HepG2 (cell line): ENCODE measurements around the gene CD81. TPM values are rescaled to one million over a fixed set of nuclear protein-coding genes. Genes with fewer than 3 reads are reported as not detected.
A peak's percentile ranks its signal among the peaks of the same experiment; 100 is the strongest.

ENCODE experiments used
- ATM ChIP-seq: fragments of 450-650 bp; IDR thresholded peaks from 2 replicates; pipeline ENCODE4 v1.7.1; 2017; ENCODE audit warnings: mild to moderate bottlenecking, borderline replicate concordance
- BCL6 ChIP-seq: IDR thresholded peaks from 2 replicates; pipeline ENCODE4 v1.6.1; 2016; ENCODE audit warnings: missing genetic modification reagents, missing compliant biosample characterization
- BORCS8-MEF2B ChIP-seq: sonication (generic); formaldehyde crosslinking; IDR thresholded peaks from 2 replicates; pipeline ENCODE4 v1.8.0; 2022; ENCODE audit warnings: mild to moderate bottlenecking, missing genetic modification reagents
- BRD4 ChIP-seq: sonication (generic); formaldehyde crosslinking; IDR thresholded peaks from 2 replicates; pipeline ENCODE4 v1.4.0; 2020; ENCODE audit warnings: missing genetic modification reagents
- DBP ChIP-seq: sonication (generic); formaldehyde crosslinking; IDR thresholded peaks from 2 replicates; pipeline ENCODE4 v1.4.0; 2020; ENCODE audit warnings: missing genetic modification reagents; ENCODE audit errors: not compliant biosample characterization
- DNMT3B ChIP-seq: conservative IDR thresholded peaks from 2 replicates; pipeline ENCODE4 v1.6.1; 2016; ENCODE audit warnings: missing biosample characterization, control low read depth
- GATA4 ChIP-seq: sonication (generic); IDR thresholded peaks from 2 replicates; pipeline ENCODE4 v1.6.1; 2016; ENCODE audit warnings: antibody characterized with exemption, low read depth, borderline replicate concordance
- HMG20B ChIP-seq: conservative IDR thresholded peaks from 2 replicates; pipeline ENCODE4 v1.6.1; 2016; ENCODE audit warnings: missing genetic modification reagents, missing compliant biosample characterization
- NR1H2 ChIP-seq: sonication (generic); formaldehyde crosslinking; IDR thresholded peaks from 2 replicates; pipeline ENCODE4 v1.8.1; 2022; ENCODE audit warnings: low read depth, missing genetic modification reagents, borderline replicate concordance
- NR2F6 ChIP-seq, 2 experiments: IDR thresholded peaks; 2 replicates each; pipeline ENCODE4 v1.6.1; 2016; ENCODE audit warnings: antibody characterized with exemption in 1 of 2, mild to moderate bottlenecking in 1 of 2
- RFX1 ChIP-seq: fragments of 450-650 bp; IDR thresholded peaks from 2 replicates; pipeline ENCODE4 v1.6.1; 2017
- SAFB2 ChIP-seq: sonication (generic); formaldehyde crosslinking; IDR thresholded peaks from 2 replicates; pipeline ENCODE4 v1.5.1; 2020; ENCODE audit warnings: missing genetic modification reagents, low read depth, mild to moderate bottlenecking, borderline replicate concordance
- SP2 ChIP-seq: sonication (generic); formaldehyde crosslinking; IDR thresholded peaks from 2 replicates; pipeline ENCODE4 v1.5.1; 2020; ENCODE audit warnings: mild to moderate bottlenecking, missing genetic modification reagents
- SP5 ChIP-seq: IDR thresholded peaks from 2 replicates; pipeline ENCODE4 v1.6.1; 2016; ENCODE audit warnings: low read depth, borderline replicate concordance
- TAF15 ChIP-seq: fragments of 200-400 bp; formaldehyde crosslinking; IDR thresholded peaks from one replicate; pipeline ENCODE4 v1.6.1; 2018; ENCODE audit warnings: mild to moderate bottlenecking, low read depth, low read length; ENCODE audit not compliant: poor library complexity, severe bottlenecking
- TRIM22 ChIP-seq: fragments of 450-650 bp; IDR thresholded peaks from 2 replicates; pipeline ENCODE4 v1.6.1; 2017
- ZBTB33 ChIP-seq: sonication (generic); formaldehyde crosslinking; IDR thresholded peaks from 2 replicates; pipeline ENCODE4 v1.4.0; 2020; ENCODE audit warnings: missing genetic modification reagents
- ZBTB38 ChIP-seq: sonication (generic); formaldehyde crosslinking; IDR thresholded peaks from 2 replicates; pipeline ENCODE4 v1.5.1; 2020; ENCODE audit warnings: mild to moderate bottlenecking, missing genetic modification reagents
- ZFP41 ChIP-seq: sonication (generic); formaldehyde crosslinking; IDR thresholded peaks from 2 replicates; pipeline ENCODE4 v1.4.0; 2020; ENCODE audit warnings: mild to moderate bottlenecking, missing genetic modification reagents, borderline replicate concordance
- ZMYM4 ChIP-seq: sonication (generic); formaldehyde crosslinking; IDR thresholded peaks from 2 replicates; pipeline ENCODE4 v1.8.1; 2023; ENCODE audit warnings: mild to moderate bottlenecking, missing genetic modification reagents
- ZNF644 ChIP-seq: IDR thresholded peaks from 2 replicates; pipeline ENCODE4 v1.6.1; 2016; ENCODE audit warnings: low read depth
- ZNF766 ChIP-seq: sonication (generic); formaldehyde crosslinking; IDR thresholded peaks from 2 replicates; pipeline ENCODE4 v1.5.0; 2020; ENCODE audit warnings: missing genetic modification reagents, borderline replicate concordance
- ZNF788 ChIP-seq: sonication (generic); formaldehyde crosslinking; IDR thresholded peaks from 2 replicates; pipeline ENCODE4 v1.5.0; 2020; ENCODE audit warnings: mild to moderate bottlenecking, missing genetic modification reagents, borderline replicate concordance
- ZSCAN25 ChIP-seq: sonication (generic); formaldehyde crosslinking; IDR thresholded peaks from 2 replicates; pipeline ENCODE4 v1.8.0; 2022; ENCODE audit warnings: mild to moderate bottlenecking, missing genetic modification reagents
- polyA plus RNA-seq, 8 experiments: library from polyadenylated mRNA; depleted of rRNA in 3 of 8; stranded (reverse) in 7 of 8; unstranded in 1 of 8; fragments of >200 nt; fragmentation: Illumina TruSeq in 4 of 8; extraction: Trizol in 4 of 8; gene quantifications; 2 replicates each; pipeline versions ENCODE4 v1.2.1 to v1.2.3, GENCODE V29; 2011 to 2016; ENCODE audit warnings: low read depth in 4 of 8, missing spikeins in 1 of 8, mixed read lengths in 1 of 8; ENCODE audit not compliant: insufficient read depth in 1 of 8
- total RNA-seq, 5 experiments: library from RNA; depleted of rRNA; stranded (reverse); fragments of >200 nt; fragmentation: Illumina TruSeq; extraction: Trizol; gene quantifications; 2 replicates each; pipeline ENCODE4 v1.2.3, GENCODE V29; 2016; ENCODE audit warnings: low read depth in 1 of 5
- TF ChIP-seq, protein P1 (sequence below): IDR thresholded peaks from 2 replicates; pipeline ENCODE4 v1.6.1; 2016
- TF ChIP-seq, protein P2 (sequence below): sonication (generic); formaldehyde crosslinking; conservative IDR thresholded peaks from 2 replicates; pipeline ENCODE4 v1.4.0; 2020; ENCODE audit warnings: missing genetic modification reagents

CD81 gene
- total and polyA plus RNA-seq, 2 of the 13 experiments (the other 11 are each of a cell fraction or from before 2014, with no cell fraction given): not detected

GRCh38 chr11:2409611-2410468, 32.7 kb downstream of the CD81 start (continued):
- peak; percentile 43; the same call in 1 of the 2 replicates for TF ChIP-seq SP5
- 0 out of 2 replicates have a peak, but pooled peaks have one; percentile 46 for TF ChIP-seq ZNF766 (CRISPR knock-in tag)
- 0 out of 2 replicates have a peak, but pooled peaks have one; percentile 21 for TF ChIP-seq ZBTB33 (CRISPR knock-in tag)
- TF ChIP-seq, protein P1, sequence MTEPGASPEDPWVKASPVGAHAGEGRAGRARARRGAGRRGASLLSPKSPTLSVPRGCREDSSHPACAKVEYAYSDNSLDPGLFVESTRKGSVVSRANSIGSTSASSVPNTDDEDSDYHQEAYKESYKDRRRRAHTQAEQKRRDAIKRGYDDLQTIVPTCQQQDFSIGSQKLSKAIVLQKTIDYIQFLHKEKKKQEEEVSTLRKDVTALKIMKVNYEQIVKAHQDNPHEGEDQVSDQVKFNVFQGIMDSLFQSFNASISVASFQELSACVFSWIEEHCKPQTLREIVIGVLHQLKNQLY (CRISPR knock-in tag): peak; percentile 82
- TF ChIP-seq ATM: no peak
- TF ChIP-seq DNMT3B (CRISPR knock-in tag): no peak
- TF ChIP-seq, protein P2, sequence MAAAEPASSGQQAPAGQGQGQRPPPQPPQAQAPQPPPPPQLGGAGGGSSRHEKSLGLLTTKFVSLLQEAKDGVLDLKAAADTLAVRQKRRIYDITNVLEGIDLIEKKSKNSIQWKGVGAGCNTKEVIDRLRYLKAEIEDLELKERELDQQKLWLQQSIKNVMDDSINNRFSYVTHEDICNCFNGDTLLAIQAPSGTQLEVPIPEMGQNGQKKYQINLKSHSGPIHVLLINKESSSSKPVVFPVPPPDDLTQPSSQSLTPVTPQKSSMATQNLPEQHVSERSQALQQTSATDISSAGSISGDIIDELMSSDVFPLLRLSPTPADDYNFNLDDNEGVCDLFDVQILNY (CRISPR knock-in tag): no peak
- TF ChIP-seq BRD4 (CRISPR knock-in tag): no peak
- TF ChIP-seq DBP (CRISPR knock-in tag): peak; percentile 77
- TF ChIP-seq TAF15: no peak
- no peak for TF ChIP-seq TRIM22
- TF ChIP-seq RFX1: no peak
- no peak for TF ChIP-seq ZMYM4
- TF ChIP-seq BORCS8-MEF2B (CRISPR knock-in tag): no peak
- TF ChIP-seq ZFP41 (CRISPR knock-in tag): no peak
- no peak for TF ChIP-seq SP2
- peak; percentile 65; the same call in 1 of the 2 replicates for TF ChIP-seq ZNF788 (CRISPR knock-in tag)
- no peak for TF ChIP-seq SAFB2
- TF ChIP-seq HMG20B (CRISPR knock-in tag): no peak
- peak; percentile 85 for TF ChIP-seq NR2F6 (IDR thresholded peaks at IDR 0.05)
- TF ChIP-seq NR2F6 (CRISPR knock-in tag; IDR thresholded peaks at IDR 0.05): peak; percentile 95
- TF ChIP-seq ZNF644 (CRISPR knock-in tag): no peak
- no peak for TF ChIP-seq NR1H2 (CRISPR knock-in tag)
- no peak for TF ChIP-seq ZSCAN25
- TF ChIP-seq ZBTB38 (CRISPR knock-in tag): peak; percentile 38; the same call in 1 of the 2 replicates
- peak; percentile 64 for TF ChIP-seq BCL6 (CRISPR knock-in tag)
- peak; percentile 26; the same call in 1 of the 2 replicates for TF ChIP-seq GATA4
